HL-60 (cell line): ENCODE data around the gene STXBP3.

Experiments used
- DNase-seq, 2 experiments: peaks; one replicate each; pipeline ENCODE4 v3.0.0-alpha.2; 2010 to 2020; ENCODE audit warnings: low read depth in 1 of 2, low spot score in 1 of 2
- H3K27ac ChIP-seq: fragments of 250-450 bp; sonication (Bioruptor Pico); replicated peaks from 2 replicates; pipeline ENCODE4 v1.5.1; 2020; ENCODE audit warnings: mild to moderate bottlenecking, moderate library complexity
- H3K27me3 ChIP-seq: fragments of 250-450 bp; sonication (Bioruptor Pico); 2 replicates; pipeline ENCODE4 v1.5.1; 2021; ENCODE audit warnings: mild to moderate bottlenecking, moderate library complexity; ENCODE audit not compliant: insufficient read depth, poor library complexity, severe bottlenecking
- H3K4me3 ChIP-seq: replicated peaks from 2 replicates; pipeline ENCODE4 v1.5.1; 2011; ENCODE audit warnings: mild to moderate bottlenecking, control low read depth, low read length; ENCODE audit not compliant: insufficient read depth
- CTCF ChIP-seq: IDR thresholded peaks from one replicate; pipeline ENCODE4 v1.5.1; 2011; ENCODE audit warnings: low read length, control low read depth, inconsistent platforms; ENCODE audit not compliant: insufficient read depth
- GABPA ChIP-seq: IDR thresholded peaks from 2 replicates; pipeline ENCODE4 v1.6.1; 2012; ENCODE audit warnings: low read depth
- POLR2AphosphoS5 ChIP-seq: IDR thresholded peaks from 2 replicates; pipeline ENCODE4 v1.6.1; 2012; ENCODE audit warnings: low read depth
- SPI1 ChIP-seq: IDR thresholded peaks from 2 replicates; pipeline ENCODE4 v1.6.1; 2012; ENCODE audit warnings: low read depth, mild to moderate bottlenecking, borderline replicate concordance
- TF ChIP-seq, protein P1 (sequence below): IDR thresholded peaks from 2 replicates; pipeline ENCODE4 v1.6.1; 2012; ENCODE audit warnings: low read depth; ENCODE audit not compliant: insufficient replicate concordance

STXBP3 gene

GRCh38 chr1:108749081-108749480, 2.6 kb downstream of the STXBP3 start:
- no peak for DNase-seq
- no peak for TF ChIP-seq SPI1
- no peak for TF ChIP-seq POLR2AphosphoS5
- TF ChIP-seq GABPA, result no peak
- no peak for TF ChIP-seq CTCF
- TF ChIP-seq, protein P1, sequence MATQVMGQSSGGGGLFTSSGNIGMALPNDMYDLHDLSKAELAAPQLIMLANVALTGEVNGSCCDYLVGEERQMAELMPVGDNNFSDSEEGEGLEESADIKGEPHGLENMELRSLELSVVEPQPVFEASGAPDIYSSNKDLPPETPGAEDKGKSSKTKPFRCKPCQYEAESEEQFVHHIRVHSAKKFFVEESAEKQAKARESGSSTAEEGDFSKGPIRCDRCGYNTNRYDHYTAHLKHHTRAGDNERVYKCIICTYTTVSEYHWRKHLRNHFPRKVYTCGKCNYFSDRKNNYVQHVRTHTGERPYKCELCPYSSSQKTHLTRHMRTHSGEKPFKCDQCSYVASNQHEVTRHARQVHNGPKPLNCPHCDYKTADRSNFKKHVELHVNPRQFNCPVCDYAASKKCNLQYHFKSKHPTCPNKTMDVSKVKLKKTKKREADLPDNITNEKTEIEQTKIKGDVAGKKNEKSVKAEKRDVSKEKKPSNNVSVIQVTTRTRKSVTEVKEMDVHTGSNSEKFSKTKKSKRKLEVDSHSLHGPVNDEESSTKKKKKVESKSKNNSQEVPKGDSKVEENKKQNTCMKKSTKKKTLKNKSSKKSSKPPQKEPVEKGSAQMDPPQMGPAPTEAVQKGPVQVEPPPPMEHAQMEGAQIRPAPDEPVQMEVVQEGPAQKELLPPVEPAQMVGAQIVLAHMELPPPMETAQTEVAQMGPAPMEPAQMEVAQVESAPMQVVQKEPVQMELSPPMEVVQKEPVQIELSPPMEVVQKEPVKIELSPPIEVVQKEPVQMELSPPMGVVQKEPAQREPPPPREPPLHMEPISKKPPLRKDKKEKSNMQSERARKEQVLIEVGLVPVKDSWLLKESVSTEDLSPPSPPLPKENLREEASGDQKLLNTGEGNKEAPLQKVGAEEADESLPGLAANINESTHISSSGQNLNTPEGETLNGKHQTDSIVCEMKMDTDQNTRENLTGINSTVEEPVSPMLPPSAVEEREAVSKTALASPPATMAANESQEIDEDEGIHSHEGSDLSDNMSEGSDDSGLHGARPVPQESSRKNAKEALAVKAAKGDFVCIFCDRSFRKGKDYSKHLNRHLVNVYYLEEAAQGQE, result no peak
- H3K4me3 ChIP-seq, result no peak overlapping the region
- H3K27ac ChIP-seq, result no peak overlapping the region
- H3K27me3 ChIP-seq, result no peaks in the 10 kb centered on the region

DNA sequence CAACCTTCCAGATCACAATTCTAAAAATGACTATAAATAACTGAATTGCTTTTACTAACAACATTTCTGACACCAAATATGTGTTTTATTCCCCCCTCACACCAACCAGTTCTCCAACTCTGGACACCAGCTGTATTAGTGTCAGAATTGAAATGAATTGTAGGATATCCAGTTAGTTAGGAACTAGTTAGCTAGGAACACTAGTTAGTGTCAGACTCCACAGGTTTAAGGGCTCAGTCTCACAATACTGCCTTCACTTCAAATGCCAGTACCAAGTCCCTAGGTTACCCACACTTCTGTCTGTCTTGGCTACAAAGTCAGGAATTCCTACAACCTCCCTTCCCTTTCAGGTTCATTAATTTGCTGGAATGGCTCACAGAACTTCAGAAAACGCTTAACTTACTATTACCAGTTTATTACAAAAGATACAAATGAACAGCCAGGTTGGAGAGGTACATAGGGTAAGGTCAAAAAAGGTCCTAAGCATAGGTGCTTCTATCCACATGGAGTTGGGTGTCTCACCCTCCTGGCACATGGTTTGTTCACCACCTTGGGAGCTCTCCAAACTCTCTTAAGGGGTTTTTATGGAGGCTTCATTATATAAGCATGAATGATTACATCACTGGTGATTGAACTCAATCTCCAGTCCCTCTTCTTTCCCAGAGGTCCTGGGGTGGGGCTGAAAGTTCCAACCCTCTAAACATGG, 4.2 kb downstream of the STXBP3 start:
- TF ChIP-seq POLR2AphosphoS5 (no peak), CTCF (no peak), GABPA (no peak), SPI1 (no peak)
- TF ChIP-seq, protein P1, result no peak
- no peak overlapping the region for H3K27ac ChIP-seq
- no peak overlapping the region for H3K4me3 ChIP-seq
- H3K27me3 ChIP-seq, result no peaks in the 10 kb centered on the region
- no peak for DNase-seq

- DNase-seq, result no peak
- Histone ChIP-seq H3K27me3 (no peaks in the 10 kb centered on the region), H3K27ac (no peak overlapping the region), H3K4me3 (no peak overlapping the region)
- TF ChIP-seq, protein P1, result no peak
- TF ChIP-seq GABPA, result no peak
Measured at GRCh38 chr1:108753363-108753762, 6.9 kb downstream of the STXBP3 start.
